NCI-H748 treated with DMSO at 0.1 percent for 48 hours (cell line): ENCODE data around the gene ARHGEF6.

Source experiments
- DNase-seq: peaks from one replicate; lab custom pipeline; 2025; lab: John Stamatoyannopoulos, UW

Gene ARHGEF6

DNA sequence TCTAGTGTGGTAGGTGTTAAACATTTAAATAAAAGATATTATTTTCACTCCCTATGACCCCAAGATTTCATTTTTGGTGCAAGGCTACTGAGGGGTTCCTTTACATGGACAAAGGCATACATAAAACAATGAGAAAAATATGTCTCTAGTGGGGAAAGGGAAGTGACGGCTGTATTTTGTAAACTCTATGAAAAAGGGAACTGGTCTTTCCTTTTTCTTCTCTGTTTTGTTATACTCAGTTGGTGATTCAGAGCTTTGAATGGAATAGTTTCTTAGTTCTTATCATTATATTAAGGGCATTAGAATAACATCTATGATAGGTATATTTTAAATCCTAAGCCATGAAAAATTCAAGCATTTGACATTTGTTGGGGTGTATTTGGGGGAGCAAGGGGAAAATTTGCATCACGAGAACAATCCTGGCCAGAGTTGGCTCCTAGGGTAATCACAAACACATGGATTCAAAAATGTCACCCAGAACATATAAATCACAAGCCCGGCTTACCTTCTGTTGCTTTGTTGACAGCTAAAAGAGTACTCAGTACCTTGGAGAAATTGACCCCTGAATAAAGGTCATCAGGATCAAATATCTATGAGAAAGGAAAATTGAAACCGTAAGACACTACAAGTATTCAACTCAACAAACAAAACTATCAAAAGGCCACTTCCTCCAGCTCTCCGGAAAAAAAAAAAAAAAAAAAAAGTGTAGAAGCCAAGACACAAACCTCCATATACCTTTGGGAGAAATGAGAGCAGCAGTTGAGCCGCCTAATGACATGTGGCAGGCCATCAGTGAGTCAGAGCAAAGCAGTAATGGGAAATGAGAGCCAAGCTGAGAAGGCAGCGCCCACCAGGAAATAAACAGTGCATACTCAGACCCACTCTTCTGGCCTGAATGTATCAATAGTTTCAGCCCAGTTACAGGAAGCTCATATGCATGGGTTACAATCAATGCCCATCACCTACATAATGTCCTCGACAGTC lies 33.4 kb downstream of the ARHGEF6 start:
- no peak for DNase-seq

DNA sequence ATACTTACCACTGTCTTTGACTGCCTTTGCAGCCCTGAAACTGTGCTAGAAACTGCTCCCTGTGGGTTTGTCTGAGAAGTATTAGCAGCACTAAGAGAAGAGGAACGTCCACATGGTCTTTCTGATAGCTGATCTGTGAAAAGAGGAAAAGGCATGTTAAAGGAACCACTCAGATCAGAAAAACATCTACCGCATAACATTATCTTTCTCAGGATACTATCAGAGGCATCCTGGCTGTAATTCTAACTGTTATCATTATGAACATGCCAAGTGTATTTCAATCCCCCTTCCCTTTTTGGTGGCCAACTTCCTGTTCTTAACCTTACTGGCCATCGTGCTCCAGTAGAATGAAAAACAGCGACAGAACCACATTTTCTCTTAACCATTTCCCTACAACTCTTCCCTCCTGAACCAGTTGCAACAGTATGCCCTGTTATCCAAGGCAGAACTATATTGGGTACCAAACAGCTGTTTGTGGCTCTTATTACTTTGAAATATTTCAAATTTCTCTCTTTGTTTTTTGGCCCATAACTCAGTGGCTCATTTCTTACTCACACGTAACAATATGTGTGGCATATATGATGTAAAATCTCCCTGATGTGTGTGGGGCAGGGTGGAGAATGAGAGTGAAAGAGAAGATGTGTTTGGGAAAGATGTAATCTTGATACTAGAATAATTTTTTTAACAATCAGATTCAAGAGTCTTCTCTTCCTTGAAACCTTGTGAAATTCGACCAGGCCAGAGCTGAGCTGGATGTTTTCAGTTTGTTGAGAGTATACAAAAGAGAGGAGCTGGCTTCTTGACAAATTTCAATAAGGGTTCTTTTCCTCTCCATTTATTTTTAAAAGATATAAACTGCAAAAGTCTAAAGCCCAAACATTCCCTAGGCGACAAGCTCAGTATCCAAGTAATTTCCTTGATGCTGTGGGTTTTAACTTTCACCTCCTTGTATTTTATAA lies 35.2 kb downstream of the ARHGEF6 start:
- no peak for DNase-seq

DNA sequence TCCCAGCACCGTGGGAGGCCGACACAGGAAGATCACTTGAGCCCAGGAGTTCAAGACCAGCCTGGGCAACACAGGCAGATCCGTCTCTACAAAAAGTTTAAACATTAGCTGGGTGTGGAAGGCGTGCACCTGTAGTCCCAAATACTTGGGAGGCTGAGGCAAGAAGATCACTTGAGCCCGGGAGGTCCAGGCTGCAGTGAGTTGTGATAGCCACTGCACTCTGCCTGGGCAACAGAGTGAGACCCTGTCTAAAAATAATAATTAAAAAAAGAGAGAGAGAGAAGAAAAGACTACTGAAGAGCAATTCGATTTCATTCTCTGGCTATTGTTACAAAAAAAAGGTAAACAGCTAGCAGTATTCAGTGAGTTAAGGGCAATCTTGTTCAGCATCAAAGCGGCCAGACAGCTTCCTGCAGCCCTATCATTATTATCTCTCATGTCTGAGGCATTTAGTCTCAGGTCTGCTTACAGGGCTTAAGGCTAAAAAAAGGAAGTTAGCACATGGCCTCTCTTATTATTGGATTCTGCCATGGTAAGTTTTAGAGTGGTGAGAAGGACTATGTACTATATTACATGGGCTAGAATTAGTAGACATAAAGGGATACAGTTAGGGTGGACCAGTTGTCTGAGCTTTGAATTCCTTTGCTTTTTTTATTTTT lies 37.9 kb downstream of the ARHGEF6 start:
- DNase-seq = no peak

DNA sequence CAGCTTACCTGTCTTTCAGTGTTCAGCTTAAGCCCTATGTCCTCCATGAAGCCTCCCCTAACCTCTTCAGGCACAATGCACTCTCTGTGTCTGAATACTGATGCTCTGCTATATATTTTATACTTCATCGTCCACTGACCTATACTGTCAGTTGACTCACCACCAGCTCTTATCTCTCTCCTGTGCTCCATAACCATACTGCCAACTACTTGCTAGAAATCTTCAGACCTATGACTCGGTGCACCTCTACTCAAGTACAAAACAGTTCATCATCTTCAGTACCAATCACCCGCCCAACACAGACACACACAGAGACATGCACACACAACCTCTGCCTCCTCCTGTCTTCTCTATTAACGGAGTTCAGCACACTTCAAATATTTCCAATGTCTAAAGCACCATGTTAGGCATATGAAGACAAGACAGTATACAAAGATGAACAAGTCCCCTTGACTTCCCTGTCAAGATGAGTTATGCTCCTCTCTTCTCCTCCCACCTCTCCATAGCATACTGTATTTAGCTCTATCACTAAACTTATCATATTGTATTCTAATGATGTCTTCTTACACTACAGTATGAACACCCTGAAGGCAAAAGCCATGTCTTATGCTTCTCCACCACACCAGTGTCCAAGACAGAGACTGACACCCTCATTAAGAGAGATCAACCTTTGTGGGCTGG lies 42.5 kb downstream of the ARHGEF6 start:
- no peak for DNase-seq

GRCh38 chrX:136736690-136737089 lies 44.0 kb downstream of the ARHGEF6 start:
- DNase-seq = no peak

- DNase-seq = no peak
These were observed 45.1 kb downstream of the ARHGEF6 start for GRCh38 chrX:136735601-136736000.

DNA sequence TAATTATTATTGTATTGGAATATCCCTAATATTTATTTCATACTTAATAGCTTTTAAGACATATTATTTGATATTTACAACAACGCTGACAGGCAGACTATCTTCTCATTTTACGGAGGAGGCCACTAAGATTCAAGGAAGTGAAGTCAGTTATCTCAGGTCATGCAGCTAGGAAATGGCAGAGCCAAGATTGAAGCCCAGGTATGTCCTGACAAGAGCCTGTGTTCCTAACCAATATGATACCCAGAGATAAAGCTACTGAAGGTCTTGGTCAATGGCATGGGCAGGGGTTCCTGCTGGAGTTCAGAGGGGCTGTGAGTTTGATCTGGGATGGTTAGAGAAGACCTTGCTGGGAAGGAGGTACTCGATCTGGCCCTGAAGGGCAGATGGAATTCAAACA lies 47.1 kb downstream of the ARHGEF6 start:
- DNase-seq = no peak

GRCh38 chrX:136731798-136732197 lies 48.9 kb downstream of the ARHGEF6 start:
- no peak for DNase-seq

DNA sequence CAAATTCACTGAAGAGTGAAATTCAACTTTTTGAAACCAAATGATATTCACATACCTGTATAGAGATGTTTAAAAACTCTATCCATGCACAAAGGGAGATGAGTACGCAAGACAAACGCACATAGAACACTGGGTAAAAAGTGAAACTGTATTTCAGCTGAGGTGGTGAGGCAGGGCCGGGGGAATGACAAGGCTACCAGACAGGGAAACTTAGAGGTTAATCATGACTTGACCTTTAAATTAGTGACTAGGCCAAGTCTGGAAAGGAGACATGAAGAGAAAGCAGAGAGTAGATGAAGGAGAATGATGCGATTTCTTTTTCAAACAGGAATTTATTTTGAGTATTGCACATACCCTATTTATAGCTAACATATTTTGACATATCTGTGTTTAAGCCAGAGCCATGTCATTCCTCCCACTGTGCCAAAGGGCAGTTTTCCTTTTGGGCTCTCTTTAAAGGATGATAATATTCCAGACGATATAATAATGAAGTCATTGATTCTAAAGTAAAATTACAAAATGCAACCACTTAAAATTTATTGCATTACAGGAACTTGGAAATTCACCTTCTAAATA lies 49.4 kb downstream of the ARHGEF6 start:
- DNase-seq = no peak

DNA sequence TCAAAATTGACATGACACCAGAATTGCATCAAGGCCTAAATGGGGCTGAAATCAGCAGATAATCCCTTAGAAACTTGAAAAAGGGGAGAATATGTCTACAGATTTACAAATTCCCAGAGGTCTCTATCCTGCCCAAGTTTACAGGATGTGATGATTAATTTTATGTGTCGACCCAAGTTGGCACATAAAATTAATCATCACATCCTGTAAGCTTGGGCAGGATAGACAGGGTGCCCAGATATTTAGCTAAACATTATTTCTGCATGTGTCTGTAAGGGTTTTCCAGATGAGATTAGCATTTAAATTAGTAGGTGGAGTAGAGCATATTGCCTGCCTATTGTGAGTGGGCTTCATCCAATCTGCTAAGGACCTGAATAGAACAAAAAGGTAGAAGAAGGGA lies 52.3 kb downstream of the ARHGEF6 start:
- DNase-seq = no peak

- DNase-seq = no peak
These were observed 55.2 kb downstream of the ARHGEF6 start for GRCh38 chrX:136725441-136726104.

DNA sequence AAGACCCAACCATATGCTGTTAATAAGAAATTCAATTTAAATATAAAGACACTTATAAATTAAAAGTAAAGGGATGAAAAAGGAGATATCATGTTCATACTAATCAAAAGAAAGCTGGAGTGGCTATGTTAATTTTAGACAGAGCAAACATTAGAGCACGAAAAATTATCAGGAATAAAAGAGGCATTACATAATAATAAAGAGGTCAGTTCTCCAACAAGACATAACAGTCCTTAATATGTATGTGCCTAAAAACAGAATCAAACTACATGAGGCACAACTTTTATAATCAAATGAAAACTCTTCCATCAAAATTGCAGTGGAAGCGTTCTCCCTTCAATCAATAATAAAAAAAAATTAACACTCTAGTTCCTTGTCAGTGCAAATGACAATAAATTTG lies 62.6 kb downstream of the ARHGEF6 start:
- no peak for DNase-seq

DNA sequence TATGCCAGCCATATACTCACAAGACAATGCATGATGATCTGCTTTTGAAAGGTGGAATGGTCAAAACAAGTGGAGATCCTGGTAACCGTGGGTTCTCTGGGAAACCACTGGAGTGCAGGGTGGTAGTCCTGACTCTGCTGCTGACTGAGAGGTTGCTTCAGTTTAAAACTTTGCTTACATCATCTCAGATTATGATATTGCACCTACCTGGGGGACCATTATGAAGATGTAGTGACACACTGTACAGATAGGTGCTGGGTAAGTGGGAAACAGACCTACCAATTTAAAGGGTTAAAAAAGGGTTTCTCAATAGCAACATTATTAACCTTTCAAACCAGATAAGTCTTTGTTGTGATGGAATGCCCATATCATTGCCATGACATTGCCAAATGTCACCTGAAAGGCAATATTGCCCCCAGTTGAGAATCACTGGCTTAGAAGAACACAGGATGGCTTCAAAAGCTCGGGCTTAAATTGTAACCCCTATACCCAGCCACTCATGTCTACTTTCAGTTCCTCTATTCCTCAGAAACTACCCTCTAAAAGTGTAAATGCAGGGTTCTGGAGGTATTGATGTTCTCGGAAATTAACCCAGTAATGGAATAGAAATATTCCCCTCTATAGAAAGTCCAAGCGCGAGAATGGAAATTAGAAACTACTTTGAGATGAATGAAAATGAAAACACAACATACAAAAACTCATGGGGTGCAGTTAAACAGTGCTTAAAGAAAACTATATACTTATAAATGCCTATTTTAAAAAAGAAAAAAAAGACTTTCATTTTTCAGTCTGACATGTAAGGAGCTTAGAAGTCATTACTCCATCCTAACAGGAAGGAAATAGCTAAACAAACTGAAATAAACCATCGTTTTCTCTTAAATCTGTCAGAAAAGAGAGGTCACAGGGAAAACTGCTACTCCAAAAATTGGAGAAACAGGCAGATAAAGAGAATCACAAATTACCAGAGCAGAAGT lies 65.8 kb downstream of the ARHGEF6 start:
- no peak for DNase-seq

- no peak for DNase-seq
These were observed 68.0 kb downstream of the ARHGEF6 start for GRCh38 chrX:136712650-136713310.

DNA sequence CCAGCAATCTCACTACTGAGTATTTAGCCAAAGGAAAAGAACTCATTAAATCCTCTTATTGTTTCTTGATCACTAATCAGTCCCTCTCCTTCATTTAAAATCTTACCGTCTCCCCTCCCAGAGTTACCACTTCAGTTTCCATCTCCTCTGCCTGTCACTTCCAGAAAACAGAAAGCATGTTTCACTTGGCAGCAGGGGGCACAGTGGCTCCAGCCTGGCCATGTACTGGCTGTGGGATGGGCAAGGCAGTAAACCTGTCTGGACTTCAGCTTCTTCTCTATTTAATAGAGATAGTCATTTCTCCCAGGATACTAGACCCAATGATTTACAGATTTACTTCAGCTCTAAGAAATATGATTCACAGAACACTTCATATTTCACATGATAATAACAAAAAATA lies 69.6 kb downstream of the ARHGEF6 start:
- DNase-seq = no peak

GRCh38 chrX:136710325-136710951 lies 70.3 kb downstream of the ARHGEF6 start:
- no peak for DNase-seq

DNA sequence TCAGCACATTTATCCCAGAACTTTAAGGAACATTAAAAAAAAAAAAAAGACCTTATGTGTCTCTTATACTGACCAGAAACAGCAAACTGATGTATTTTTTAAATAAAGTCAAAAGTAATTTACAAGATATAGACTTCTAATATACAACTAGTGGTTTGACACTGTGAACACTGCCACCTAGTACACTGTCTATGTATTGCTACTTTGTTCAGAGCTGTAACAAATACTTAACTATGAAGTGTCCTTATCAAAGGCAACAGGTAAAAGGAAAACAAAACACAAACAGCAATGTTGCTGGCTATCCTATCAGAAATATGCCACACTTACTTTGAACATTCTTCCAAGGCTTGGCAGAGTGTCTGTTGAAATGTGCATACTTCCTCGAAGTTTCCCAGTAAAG lies 72.4 kb downstream of the ARHGEF6 start:
- no peak for DNase-seq

- DNase-seq = no peak
These were observed 83.6 kb downstream of the ARHGEF6 start for GRCh38 chrX:136697156-136697555.
